Glutamatergic neuron (in vitro differentiated cells): ENCODE results near the gene WASHC2C. TPM values are rescaled to one million over a fixed set of nuclear protein-coding genes. Genes with fewer than 3 reads are reported as not detected.
"Not testable (repeated sequence)": the region's sequence is repeated elsewhere in the genome, so short reads cannot be mapped to it uniquely, and the experiment has no call there.

Source experiments
- DNase-seq: peaks from one replicate; pipeline ENCODE4 v3.0.0; 2022
- H3K27ac Mint-ChIP-seq: one replicate; pipeline ENCODE4 v1.8.0; 2020; ENCODE audit warnings: mild to moderate bottlenecking, mixed read lengths, inconsistent platforms; ENCODE audit not compliant: unreplicated experiment
- H3K27me3 Mint-ChIP-seq: one replicate; pipeline ENCODE4 v1.8.0; 2020; ENCODE audit warnings: mild to moderate bottlenecking, moderate library complexity, mixed read lengths, inconsistent platforms; ENCODE audit not compliant: unreplicated experiment
- H3K36me3 Mint-ChIP-seq: one replicate; pipeline ENCODE4 v1.8.0; 2020; ENCODE audit warnings: mild to moderate bottlenecking, mixed read lengths, inconsistent platforms; ENCODE audit not compliant: unreplicated experiment
- H3K4me1 Mint-ChIP-seq: one replicate; pipeline ENCODE4 v1.8.0; 2020; ENCODE audit warnings: mild to moderate bottlenecking, low read depth, mixed read lengths, inconsistent platforms; ENCODE audit not compliant: unreplicated experiment
- H3K4me3 Mint-ChIP-seq: one replicate; pipeline ENCODE4 v1.8.0; 2020; ENCODE audit warnings: mild to moderate bottlenecking, mixed read lengths, inconsistent platforms; ENCODE audit not compliant: unreplicated experiment
- H3K9me3 Mint-ChIP-seq: one replicate; pipeline ENCODE4 v1.8.0; 2020; ENCODE audit warnings: mild to moderate bottlenecking, moderate library complexity, mixed read lengths, inconsistent platforms; ENCODE audit not compliant: unreplicated experiment
- long read RNA-seq: library from polyadenylated mRNA; unstranded; transcript quantifications from one replicate; pipeline ENCODE4 v2.0.0, GENCODE V29; 2020; ENCODE audit not compliant: unreplicated experiment
- total RNA-seq: library from RNA; stranded (reverse); fragmentation: NEBNext Ultra II Directional; extraction: Animal tissue kit (Norgen Biotek cat#: 25700); gene quantifications from one replicate; pipeline ENCODE4 v1.2.1, GENCODE V29; 2021; ENCODE audit not compliant: unreplicated experiment

The WASHC2C gene
- 86.6 TPM for total RNA-seq
- long read RNA-seq, full-length matches to known transcripts: 2 of 16 reads
- long read RNA-seq, partial matches to known transcripts: 11 of 16 reads
- long read RNA-seq, other reads (novel, unspliced or antisense): 3 of 16 reads

GRCh38 chr10:45726703-45727420 is at the start of gene WASHC2C:
TSS of gene WASHC2C (plus strand) at chr10:45727266. CDS start at chr10:45727318, 52 bp downstream.
- Mint-ChIP-seq H3K4me3 (peak within 1 kb of the TSS; percentile 82), H3K27ac (peak within 1 kb of the TSS; percentile 68)
- not testable (repeated sequence) for H3K27me3 Mint-ChIP-seq, H3K36me3 Mint-ChIP-seq, H3K4me1 Mint-ChIP-seq, H3K9me3 Mint-ChIP-seq
- DNase-seq: peak; percentile 99

- not testable (repeated sequence) for H3K36me3 Mint-ChIP-seq, H3K27me3 Mint-ChIP-seq, DNase-seq, H3K9me3 Mint-ChIP-seq, H3K4me3 Mint-ChIP-seq, H3K4me1 Mint-ChIP-seq, H3K27ac Mint-ChIP-seq
These were observed 48.6 kb upstream of the WASHC2C start for GRCh38 chr10:45678467-45678866.

GRCh38 chr10:45710200-45710796 is 16.8 kb upstream of the WASHC2C start:
- peaks cover 24% of the 10 kb centered on the region for H3K4me1 Mint-ChIP-seq
- DNase-seq, H3K27me3 Mint-ChIP-seq, H3K4me3 Mint-ChIP-seq, H3K36me3 Mint-ChIP-seq, H3K27ac Mint-ChIP-seq, H3K9me3 Mint-ChIP-seq: not testable (repeated sequence)

GRCh38 chr10:45711223-45711622 is 15.8 kb upstream of the WASHC2C start:
- H3K27me3 Mint-ChIP-seq, H3K27ac Mint-ChIP-seq, H3K36me3 Mint-ChIP-seq, H3K4me3 Mint-ChIP-seq, H3K9me3 Mint-ChIP-seq, DNase-seq: not testable (repeated sequence)
- H3K4me1 Mint-ChIP-seq: peaks cover 27% of the 10 kb centered on the region

- peaks cover 23% of the 10 kb centered on the region for H3K4me1 Mint-ChIP-seq
- not testable (repeated sequence) for H3K36me3 Mint-ChIP-seq, H3K9me3 Mint-ChIP-seq, DNase-seq, H3K4me3 Mint-ChIP-seq, H3K27ac Mint-ChIP-seq, H3K27me3 Mint-ChIP-seq
These were observed 10.0 kb upstream of the WASHC2C start for GRCh38 chr10:45717053-45717452.

GRCh38 chr10:45717642-45718041 is 9.4 kb upstream of the WASHC2C start:
- not testable (repeated sequence) for DNase-seq, H3K4me3 Mint-ChIP-seq, H3K27ac Mint-ChIP-seq, H3K9me3 Mint-ChIP-seq, H3K27me3 Mint-ChIP-seq, H3K36me3 Mint-ChIP-seq
- H3K4me1 Mint-ChIP-seq: peaks cover 21% of the 10 kb centered on the region

- H3K27me3 Mint-ChIP-seq, H3K9me3 Mint-ChIP-seq, H3K27ac Mint-ChIP-seq, H3K36me3 Mint-ChIP-seq, H3K4me1 Mint-ChIP-seq, DNase-seq, H3K4me3 Mint-ChIP-seq: not testable (repeated sequence)
These were observed 5.6 kb upstream of the WASHC2C start for GRCh38 chr10:45721503-45721902.

GRCh38 chr10:45723851-45724250 is 3.2 kb upstream of the WASHC2C start:
- H3K27ac Mint-ChIP-seq, DNase-seq, H3K27me3 Mint-ChIP-seq, H3K36me3 Mint-ChIP-seq, H3K4me3 Mint-ChIP-seq, H3K9me3 Mint-ChIP-seq, H3K4me1 Mint-ChIP-seq: not testable (repeated sequence)

- peak overlapping the region; percentile 82 for H3K4me3 Mint-ChIP-seq
- not testable (repeated sequence) for DNase-seq, H3K4me1 Mint-ChIP-seq, H3K36me3 Mint-ChIP-seq, H3K27ac Mint-ChIP-seq, H3K27me3 Mint-ChIP-seq, H3K9me3 Mint-ChIP-seq
These were observed 427 bp downstream of the WASHC2C start for GRCh38 chr10:45727421-45727965.

GRCh38 chr10:45734449-45734848 is 7.4 kb downstream of the WASHC2C start:
- not testable (repeated sequence) for H3K4me1 Mint-ChIP-seq, DNase-seq, H3K4me3 Mint-ChIP-seq, H3K36me3 Mint-ChIP-seq, H3K9me3 Mint-ChIP-seq, H3K27me3 Mint-ChIP-seq, H3K27ac Mint-ChIP-seq

- H3K9me3 Mint-ChIP-seq, H3K4me1 Mint-ChIP-seq, DNase-seq, H3K4me3 Mint-ChIP-seq, H3K27me3 Mint-ChIP-seq, H3K36me3 Mint-ChIP-seq, H3K27ac Mint-ChIP-seq: not testable (repeated sequence)
These were observed 7.8 kb downstream of the WASHC2C start for GRCh38 chr10:45734867-45735266.

GRCh38 chr10:45741559-45741958 is 14.5 kb downstream of the WASHC2C start:
- not testable (repeated sequence) for H3K27me3 Mint-ChIP-seq, H3K27ac Mint-ChIP-seq, DNase-seq, H3K36me3 Mint-ChIP-seq, H3K4me3 Mint-ChIP-seq, H3K4me1 Mint-ChIP-seq, H3K9me3 Mint-ChIP-seq
